PFSK-1 (cell line): ENCODE results near the gene PRMT7.

Source experiments
- FOXP2 ChIP-seq: optimal IDR thresholded peaks from 2 replicates; pipeline ENCODE3; 2011; ENCODE audit warnings: borderline replicate concordance, control low read depth, inconsistent platforms; ENCODE audit not compliant: insufficient read depth; ENCODE audit errors: extremely low read length, extremely low read depth
- POLR2AphosphoS5 ChIP-seq: IDR thresholded peaks from 2 replicates; pipeline ENCODE4 v1.6.1; 2012; ENCODE audit warnings: low read depth, mild to moderate bottlenecking, control low read depth, low read length, moderate library complexity
- REST ChIP-seq, 2 experiments: IDR thresholded peaks; 2 replicates each; pipeline versions ENCODE4 v1.6.1 to v1.8.0; 2011 to 2012; ENCODE audit warnings: low read depth in 2 of 2, low read length in 2 of 2, control low read depth in 1 of 2, inconsistent platforms in 1 of 2, mild to moderate bottlenecking in 1 of 2, moderate library complexity in 1 of 2; ENCODE audit not compliant: insufficient read depth in 1 of 2
- SIN3A ChIP-seq: IDR thresholded peaks from 2 replicates; pipeline ENCODE4 v1.6.1; 2012; ENCODE audit warnings: mild to moderate bottlenecking, low read length, moderate library complexity, borderline replicate concordance; ENCODE audit not compliant: insufficient read depth
- TAF1 ChIP-seq: IDR thresholded peaks from 2 replicates; pipeline ENCODE4 v1.6.1; 2012; ENCODE audit warnings: low read length, control low read depth, borderline replicate concordance; ENCODE audit not compliant: insufficient read depth

GRCh38 chr16:68381363-68381724, 70.5 kb downstream of the PRMT7 start:
- no peak for TF ChIP-seq REST (IDR thresholded peaks at IDR 0.05; ENCODE audit: insufficient read depth in 1 of 2, low read depth in 2 of 2, low read length in 2 of 2)
- TF ChIP-seq POLR2AphosphoS5 = no peak
- no peak for TF ChIP-seq TAF1
- no peak for TF ChIP-seq SIN3A
- TF ChIP-seq FOXP2 = no peak
